Thyroid gland (tissue), 4 donors: ENCODE measurements around the gene SIRT7.

Experiments used
- CTCF ChIP-seq, 6 experiments: fragments of 200-600 bp in 3 of 6; fragments of 450-650 bp in 3 of 6; sonication (generic) in 3 of 6; IDR thresholded peaks; one replicate each; pipeline ENCODE4 v1.5.1; 2016 to 2019; ENCODE audit warnings: antibody characterized with exemption in 6 of 6, mild to moderate bottlenecking in 2 of 6, inconsistent platforms in 1 of 6, moderate library complexity in 1 of 6
- POLR2A ChIP-seq, 2 donors: fragments of 450-650 bp; IDR thresholded peaks; one replicate each; pipeline ENCODE4 v1.6.1; 2017; ENCODE audit warnings: antibody characterized with exemption in 2 of 2, mild to moderate bottlenecking in 2 of 2, moderate library complexity in 1 of 2

- TF ChIP-seq CTCF (IDR thresholded peaks at IDR 0.05) (no peak), POLR2A (IDR thresholded peaks at IDR 0.05) (no peak)
These were observed 16.3 kb upstream of the SIRT7 start for GRCh38 chr17:81934098-81934757.
